Psoas muscle (tissue), 8 donors: ENCODE results near the gene NLGN4X. TPM values are rescaled to one million over a fixed set of nuclear protein-coding genes. Genes with fewer than 3 reads are reported as not detected.

Source experiments
- ATAC-seq, 4 donors: fragments of 200-7000 bp; cut with Tn5 transposase; one replicate each; pipeline ENCODE4 v1.9.1; 2020; ENCODE audit warnings: moderate library complexity in 3 of 4, mild to moderate bottlenecking in 2 of 4
- DNase-seq, 2 donors: peaks; one replicate each; pipeline ENCODE4 v3.0.0-alpha.2; 2020
- H3K27ac ChIP-seq: fragments of 200-600 bp; one replicate; pipeline ENCODE4 v1.8.0; 2022
- H3K27me3 ChIP-seq, 3 donors: fragments of 200-600 bp in 1 of 3; one replicate each; pipeline versions ENCODE4 v1.6.1 to v1.8.0; 2013 to 2022; ENCODE audit warnings: low read length in 2 of 3, mild to moderate bottlenecking in 2 of 3, moderate library complexity in 1 of 3; ENCODE audit not compliant: insufficient read depth in 3 of 3
- H3K36me3 ChIP-seq, 2 donors: fragments of 200-600 bp in 1 of 2; one replicate each; pipeline versions ENCODE4 v1.6.1 to v1.8.0; 2013 to 2022; ENCODE audit warnings: low read depth in 1 of 2, mild to moderate bottlenecking in 1 of 2, moderate library complexity in 1 of 2; ENCODE audit not compliant: insufficient read depth in 1 of 2
- H3K4me1 ChIP-seq: fragments of 200-600 bp; one replicate; pipeline ENCODE4 v1.8.0; 2022
- H3K4me3 ChIP-seq: fragments of 200-600 bp; one replicate; pipeline ENCODE4 v1.8.0; 2022; ENCODE audit warnings: mild to moderate bottlenecking
- H3K9me3 ChIP-seq: fragments of 200-600 bp; one replicate; pipeline ENCODE4 v1.8.0; 2022
- CTCF ChIP-seq: fragments of 200-600 bp; IDR thresholded peaks from one replicate; pipeline ENCODE4 v1.8.0; 2022; ENCODE audit warnings: antibody characterized with exemption
- WGBS, 3 donors: extraction: QIAGEN DNeasy Blood & Tissue Kit; methylation state at CpG; one replicate each; pipeline versions ENCODE4 v1.1.6 to v1.1.7; 2013; 5-methylcytosine and 5-hydroxymethylcytosine counted together
- intact Hi-C, 2 donors: fragments of 100-400 bp; cut with DNase I; formaldehyde crosslinking; loops; one replicate each; pipeline versions ENCODE4 v1.11.0 to v1.14.2; 2022
- polyA plus RNA-seq, 3 donors: library from polyadenylated mRNA; stranded (reverse); fragments of 200-250 nt; gene quantifications; one replicate each; pipeline ENCODE4 v1.2.3, GENCODE V29; 2013
- total RNA-seq, 4 donors: library from RNA; stranded (reverse); fragmentation: NEBNext Ultra II Directional in 2 of 4; extraction: Animal tissue kit (Norgen Biotek cat#: 25700) in 2 of 4; gene quantifications; one replicate each; pipeline versions ENCODE4 v1.2.1 to v1.2.4, GENCODE V29; 2021 to 2023
- donor health status: healthy with polysubstance abuse.
- donor health status: DM: no; HTN: no; CAD: no; lungs with moderate emphysema.
- donor health status: Bipolar disorder and iron deficiency.
- donor health status: healthy.
- donor health status: DM: yes; HTN: yes; CAD: no.
- donor health status: DM: no; HTN: no; CAD: no.
- donor health status: DM: no; HTN: no; CAD: no.
- donor health status: DM: yes; HTN: yes; CAD: no.

Gene NLGN4X
- total and polyA plus RNA-seq, 7 donors: 0.05 to 0.59 (median 0.13) TPM

DNA sequence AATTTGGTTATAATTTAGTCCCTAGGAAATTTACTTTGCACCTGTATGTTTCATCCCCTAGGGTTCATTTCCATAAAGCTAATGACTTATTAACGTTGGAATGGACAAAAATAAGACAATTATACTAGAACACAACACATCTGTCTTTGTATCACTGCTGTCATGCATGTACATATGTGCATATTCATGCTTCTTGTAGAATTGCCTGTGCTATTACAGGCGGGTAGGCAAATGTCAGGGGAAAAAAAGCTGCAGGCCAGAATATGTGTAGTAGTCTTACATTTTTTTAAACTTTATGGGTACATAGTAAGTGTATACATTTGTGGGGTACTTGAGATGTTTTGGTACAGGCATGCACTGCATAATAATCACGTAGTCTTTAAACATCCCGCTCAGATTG, 209.6 kb downstream of the NLGN4X start:
- Histone ChIP-seq H3K27me3 (no peaks in the 10 kb centered on the region), H3K36me3 (no peaks in the 10 kb centered on the region), H3K4me1 (no peaks in the 10 kb centered on the region), H3K9me3 (no peaks in the 10 kb centered on the region), H3K4me3 (no peak overlapping the region), H3K27ac (no peak overlapping the region)
- whole genome bisulfite sequencing, 3 donors: 66 to 76% (median 70%) methylated on average over 4 of the region's 4 CpGs
- TF ChIP-seq CTCF: no peak
- ATAC-seq (no peak), DNase-seq (no peak)
- intact Hi-C loops: no loop called here

DNA sequence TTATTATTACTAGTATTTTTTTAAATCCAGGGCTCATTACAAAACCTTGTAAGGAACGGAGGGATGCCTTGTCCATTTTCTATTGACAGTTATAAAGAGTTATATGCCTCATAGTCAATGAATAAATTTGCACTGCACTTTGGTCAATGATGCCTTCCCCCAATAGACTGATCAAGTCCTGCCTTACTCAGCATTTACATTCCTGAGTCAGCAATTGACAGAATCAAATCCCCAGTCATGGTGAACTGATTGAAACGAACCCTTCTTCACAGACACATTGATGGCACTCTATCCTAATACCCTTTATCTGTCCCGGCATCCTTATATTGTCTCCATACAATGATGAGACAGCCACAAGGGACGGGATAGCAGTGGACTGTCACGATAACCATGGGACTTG, 213.2 kb downstream of the NLGN4X start:
- 79 to 81% (median 81%) methylated on average over 5 of the region's 5 CpGs for WGBS, 3 donors
- DNase-seq (no peak), ATAC-seq (no peak)
- Histone ChIP-seq H3K27ac (no peak overlapping the region), H3K27me3 (no peaks in the 10 kb centered on the region), H3K4me3 (no peak overlapping the region), H3K4me1 (no peaks in the 10 kb centered on the region), H3K36me3 (no peaks in the 10 kb centered on the region), H3K9me3 (no peaks in the 10 kb centered on the region)
- no peak for TF ChIP-seq CTCF
- intact Hi-C loops: no loop called here

DNA sequence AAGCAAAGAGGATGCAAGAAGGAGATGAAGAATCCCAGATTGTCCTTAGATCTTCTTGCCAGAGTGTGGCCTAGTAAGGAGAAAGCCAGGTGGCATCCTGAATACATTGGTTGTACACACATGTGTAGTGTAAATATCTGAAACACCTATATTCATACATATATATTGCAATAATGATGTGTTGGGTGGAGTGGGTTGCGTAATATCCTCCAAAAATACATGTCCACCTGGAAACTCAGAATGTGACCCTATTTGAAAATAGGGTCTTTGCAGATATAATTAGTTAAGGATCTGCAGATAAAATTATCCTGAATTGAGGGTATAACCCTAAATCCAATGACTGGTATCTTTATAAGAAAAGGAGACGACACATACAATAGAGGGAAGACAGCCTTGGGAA, 216.3 kb downstream of the NLGN4X start:
- 74 to 83% (median 78%) methylated on average over 2 of the region's 2 CpGs for WGBS, 3 donors

DNA sequence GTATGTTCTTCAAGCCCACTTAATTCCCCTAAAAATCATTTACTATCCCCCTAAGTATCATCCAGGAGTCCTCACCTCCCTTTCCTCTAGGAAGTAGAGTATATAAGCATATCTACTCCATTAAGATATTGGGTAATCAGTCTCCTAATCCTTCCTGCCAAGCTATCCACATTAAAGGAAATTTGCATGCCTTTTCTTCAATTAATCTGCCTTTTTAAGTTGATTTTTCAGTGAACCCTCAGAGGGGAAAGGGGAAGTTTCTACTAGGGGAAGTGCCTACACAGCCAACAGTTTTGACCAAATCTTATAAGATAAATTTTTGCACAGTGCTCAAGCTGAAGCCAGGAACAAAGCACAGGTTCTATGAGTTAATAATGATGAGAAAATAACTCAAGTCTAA, 222.8 kb downstream of the NLGN4X start:
- no peak for DNase-seq
- H3K27ac ChIP-seq: no peak overlapping the region
- intact Hi-C loops: no loop called here

More for the DNA sequence above, 216.3 kb downstream of the NLGN4X start:
- TF ChIP-seq CTCF: no peak
- no peaks in the 10 kb centered on the region for H3K9me3 ChIP-seq
- ATAC-seq: no peak
- H3K36me3 ChIP-seq: no peaks in the 10 kb centered on the region
- no peaks in the 10 kb centered on the region for H3K27me3 ChIP-seq
- no peaks in the 10 kb centered on the region for H3K4me1 ChIP-seq
- intact Hi-C loops: no loop called here
- no peak for DNase-seq
- no peak overlapping the region for H3K4me3 ChIP-seq
- H3K27ac ChIP-seq: no peak overlapping the region

More for the DNA sequence above, 222.8 kb downstream of the NLGN4X start:
- no peak for ATAC-seq
- Histone ChIP-seq H3K36me3 (no peaks in the 10 kb centered on the region), H3K27me3 (no peaks in the 10 kb centered on the region), H3K4me1 (no peaks in the 10 kb centered on the region), H3K9me3 (no peaks in the 10 kb centered on the region), H3K4me3 (no peak overlapping the region)
- no peak for TF ChIP-seq CTCF
